Activated naive CD8-positive, alpha-beta T cell treated with anti-CD3 and anti-CD28 coated beads for 36 hours (primary cell): ENCODE measurements around the gene MAGEA8. TPM values are rescaled to one million over a fixed set of nuclear protein-coding genes. Genes with fewer than 3 reads are reported as not detected.
"Not testable (repeated sequence)": the region's sequence is repeated elsewhere in the genome, so short reads cannot be mapped to it uniquely, and the experiment has no call there.

Source experiments
- DNase-seq: peaks from one replicate; pipeline ENCODE4 v3.0.0; 2021
- H3K27ac Mint-ChIP-seq: one replicate; pipeline ENCODE4 v1.8.0; 2022; ENCODE audit warnings: mild to moderate bottlenecking, moderate library complexity, mixed read lengths
- H3K27me3 Mint-ChIP-seq: one replicate; pipeline ENCODE4 v1.8.0; 2022; ENCODE audit warnings: mild to moderate bottlenecking, mixed read lengths
- H3K36me3 Mint-ChIP-seq: one replicate; pipeline ENCODE4 v1.8.0; 2021; ENCODE audit warnings: mild to moderate bottlenecking, mixed read lengths
- H3K4me1 Mint-ChIP-seq: one replicate; pipeline ENCODE4 v1.8.0; 2021; ENCODE audit warnings: mixed read lengths
- H3K4me3 Mint-ChIP-seq: one replicate; pipeline ENCODE4 v1.8.0; 2022; ENCODE audit warnings: mild to moderate bottlenecking, moderate library complexity, mixed read lengths
- H3K9me3 Mint-ChIP-seq: one replicate; pipeline ENCODE4 v1.8.0; 2022; ENCODE audit warnings: mixed read lengths
- total RNA-seq, 2 experiments: library from RNA; stranded (reverse); gene quantifications; one replicate each; pipeline ENCODE4 v1.2.3, GENCODE V29; 2021

Gene MAGEA8
- total RNA-seq, 2 experiments from 2014 or later, result not detected

GRCh38 chrX:149870840-149871239, 10.1 kb upstream of the MAGEA8 start:
- Mint-ChIP-seq H3K9me3 (no peaks in the 10 kb centered on the region), H3K27me3 (peaks cover 3% of the 10 kb centered on the region), H3K4me1 (peaks cover 5% of the 10 kb centered on the region), H3K27ac (no peak overlapping the region), H3K4me3 (no peak overlapping the region), H3K36me3 (peaks cover 1% of the 10 kb centered on the region)
- no peak for DNase-seq

DNA sequence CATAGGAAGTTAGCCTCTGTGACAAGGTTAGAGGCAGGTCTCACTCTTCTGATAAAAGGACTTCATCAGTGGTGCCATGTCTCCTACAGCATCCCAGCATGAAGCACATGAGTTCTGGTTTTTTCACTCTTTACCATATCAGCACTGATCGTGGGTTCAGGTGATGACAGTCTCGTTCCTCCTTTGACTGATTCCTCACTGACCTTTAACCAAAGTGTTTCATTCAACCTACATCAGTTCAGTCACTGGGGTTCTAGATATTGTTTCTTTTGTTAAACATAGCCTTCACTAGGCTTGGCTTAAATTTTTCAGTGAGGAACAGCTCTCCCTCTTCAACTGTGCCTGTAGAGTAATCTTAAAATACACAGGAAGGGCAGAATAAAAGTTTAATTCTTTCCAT, 9.6 kb upstream of the MAGEA8 start:
- Mint-ChIP-seq H3K27me3 (peaks cover 3% of the 10 kb centered on the region), H3K4me3 (no peak overlapping the region), H3K27ac (no peak overlapping the region), H3K9me3 (no peaks in the 10 kb centered on the region), H3K36me3 (peaks cover 1% of the 10 kb centered on the region), H3K4me1 (peaks cover 5% of the 10 kb centered on the region)
- DNase-seq, result no peak

- Mint-ChIP-seq H3K36me3 (peaks cover 1% of the 10 kb centered on the region), H3K4me1 (peaks cover 5% of the 10 kb centered on the region), H3K27me3 (peaks cover 3% of the 10 kb centered on the region), H3K27ac (no peak overlapping the region), H3K9me3 (no peaks in the 10 kb centered on the region), H3K4me3 (no peak overlapping the region)
- peak; percentile 64 for DNase-seq
Observed at GRCh38 chrX:149871940-149872339, 9.0 kb upstream of the MAGEA8 start.

DNA sequence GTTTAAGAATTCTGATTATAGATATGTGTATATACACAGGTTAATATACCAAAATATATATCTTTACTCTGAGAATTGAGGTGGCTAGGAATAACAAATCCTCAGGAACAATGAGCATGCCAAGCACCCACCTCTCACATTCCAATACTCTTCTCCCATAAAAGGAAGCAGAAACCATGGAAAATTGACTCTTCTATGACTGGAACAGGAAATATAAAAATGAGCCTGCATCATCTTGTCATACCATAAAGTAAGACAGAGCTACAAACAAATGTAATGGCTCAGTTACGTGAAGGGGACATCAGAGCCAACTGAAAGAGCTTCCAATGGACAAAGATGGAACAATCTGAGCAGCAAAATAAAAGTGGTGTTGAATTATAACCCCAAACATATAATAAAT, 3.8 kb upstream of the MAGEA8 start:
- no peaks in the 10 kb centered on the region for H3K4me1 Mint-ChIP-seq
- H3K36me3 Mint-ChIP-seq, result peaks cover 1% of the 10 kb centered on the region
- no peak overlapping the region for H3K4me3 Mint-ChIP-seq
- no peak for DNase-seq
- no peaks in the 10 kb centered on the region for H3K9me3 Mint-ChIP-seq
- H3K27ac Mint-ChIP-seq, result no peak overlapping the region
- H3K27me3 Mint-ChIP-seq, result peaks cover 8% of the 10 kb centered on the region

DNA sequence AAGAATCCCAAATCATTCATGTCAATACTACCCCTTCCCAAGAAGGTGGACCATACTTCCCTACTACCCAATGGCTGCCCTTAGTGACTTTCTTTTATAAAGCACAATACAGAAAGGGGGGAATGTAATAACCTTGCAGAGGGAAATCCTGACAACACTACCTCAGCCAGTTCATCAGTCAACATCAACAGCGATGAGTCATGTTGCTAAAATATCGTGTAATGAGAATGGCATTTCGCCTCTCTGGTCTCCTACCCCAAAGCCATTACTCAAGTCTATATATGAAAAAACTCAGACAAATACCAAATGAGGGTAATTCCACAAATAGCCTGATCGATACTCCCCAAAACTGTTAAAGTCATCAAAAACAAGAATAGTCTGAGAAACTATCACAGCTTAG, 3.3 kb upstream of the MAGEA8 start:
- Mint-ChIP-seq H3K4me1 (no peaks in the 10 kb centered on the region), H3K4me3 (no peak overlapping the region), H3K36me3 (peaks cover 1% of the 10 kb centered on the region), H3K27ac (no peak overlapping the region), H3K9me3 (no peaks in the 10 kb centered on the region), H3K27me3 (peaks cover 8% of the 10 kb centered on the region)
- DNase-seq, result no peak

GRCh38 chrX:149890828-149891227, 9.8 kb downstream of the MAGEA8 start:
- H3K4me1 Mint-ChIP-seq, H3K36me3 Mint-ChIP-seq, H3K27me3 Mint-ChIP-seq, DNase-seq, H3K4me3 Mint-ChIP-seq, H3K9me3 Mint-ChIP-seq, H3K27ac Mint-ChIP-seq: not testable (repeated sequence)

GRCh38 chrX:149898554-149898953, 17.6 kb downstream of the MAGEA8 start:
- DNase-seq, result no peak
- H3K36me3 Mint-ChIP-seq, result peaks cover 2% of the 10 kb centered on the region
- peaks cover 15% of the 10 kb centered on the region for H3K4me1 Mint-ChIP-seq
- H3K27me3 Mint-ChIP-seq, result no peaks in the 10 kb centered on the region
- H3K9me3 Mint-ChIP-seq, result peaks cover 5% of the 10 kb centered on the region
- no peak overlapping the region for H3K27ac Mint-ChIP-seq
- H3K4me3 Mint-ChIP-seq, result no peak overlapping the region

GRCh38 chrX:149903889-149904748, 23.1 kb downstream of the MAGEA8 start:
- Mint-ChIP-seq H3K27me3 (no peaks in the 10 kb centered on the region), H3K27ac (peak overlapping the region; percentile 76), H3K36me3 (peaks cover 3% of the 10 kb centered on the region), H3K4me1 (peaks cover 9% of the 10 kb centered on the region), H3K9me3 (peaks cover 2% of the 10 kb centered on the region), H3K4me3 (peak overlapping the region; percentile 55)
- no peak for DNase-seq

- no peaks in the 10 kb centered on the region for H3K27me3 Mint-ChIP-seq
- H3K36me3 Mint-ChIP-seq, result peaks cover 7% of the 10 kb centered on the region
- no peak overlapping the region for H3K27ac Mint-ChIP-seq
- H3K4me1 Mint-ChIP-seq, result peaks cover 4% of the 10 kb centered on the region
- H3K4me3 Mint-ChIP-seq, result no peak overlapping the region
- peaks cover 6% of the 10 kb centered on the region for H3K9me3 Mint-ChIP-seq
- no peak for DNase-seq
Observed at GRCh38 chrX:149908308-149908707, 27.3 kb downstream of the MAGEA8 start.

DNA sequence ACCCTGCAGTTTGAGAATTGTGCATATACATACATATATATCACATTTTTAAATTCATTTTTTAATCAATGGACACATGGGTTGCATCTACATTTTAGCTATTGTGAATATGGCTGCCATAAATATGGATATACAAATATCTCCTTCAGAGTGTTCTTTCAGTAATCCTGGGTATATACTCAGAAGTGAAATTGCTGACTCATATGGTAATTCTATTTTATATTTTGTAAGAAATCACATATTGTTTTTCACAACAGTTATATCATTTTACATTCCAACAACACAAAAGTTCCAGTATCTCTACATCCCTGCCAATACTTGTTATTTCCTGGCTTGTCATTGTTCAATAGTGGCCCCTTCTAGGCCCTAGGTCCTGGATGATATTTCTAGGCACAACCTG, 27.7 kb downstream of the MAGEA8 start:
- no peak overlapping the region for H3K27ac Mint-ChIP-seq

GRCh38 chrX:149909324-149910177, 28.6 kb downstream of the MAGEA8 start:
- H3K4me3 Mint-ChIP-seq, result no peak overlapping the region
- H3K27me3 Mint-ChIP-seq, result no peaks in the 10 kb centered on the region
- H3K4me1 Mint-ChIP-seq, result no peaks in the 10 kb centered on the region
- H3K27ac Mint-ChIP-seq, result no peak overlapping the region
- peaks cover 11% of the 10 kb centered on the region for H3K9me3 Mint-ChIP-seq
- peaks cover 7% of the 10 kb centered on the region for H3K36me3 Mint-ChIP-seq
- DNase-seq, result no peak

More for the DNA sequence above, 27.7 kb downstream of the MAGEA8 start:
- Mint-ChIP-seq H3K4me3 (no peak overlapping the region), H3K4me1 (peaks cover 4% of the 10 kb centered on the region), H3K36me3 (peaks cover 7% of the 10 kb centered on the region), H3K27me3 (no peaks in the 10 kb centered on the region), H3K9me3 (peaks cover 8% of the 10 kb centered on the region)
- DNase-seq, result no peak

- Mint-ChIP-seq H3K9me3 (peaks cover 11% of the 10 kb centered on the region), H3K4me3 (no peak overlapping the region), H3K4me1 (no peaks in the 10 kb centered on the region), H3K36me3 (peaks cover 7% of the 10 kb centered on the region), H3K27me3 (no peaks in the 10 kb centered on the region), H3K27ac (no peak overlapping the region)
- no peak for DNase-seq
Observed at GRCh38 chrX:149910178-149910695, 29.3 kb downstream of the MAGEA8 start.

GRCh38 chrX:149916745-149917392, 35.9 kb downstream of the MAGEA8 start:
- Mint-ChIP-seq H3K4me3 (no peak overlapping the region), H3K27me3 (no peaks in the 10 kb centered on the region), H3K27ac (peak overlapping the region; percentile 58), H3K36me3 (peaks cover 4% of the 10 kb centered on the region), H3K9me3 (peaks cover 9% of the 10 kb centered on the region), H3K4me1 (peaks cover 10% of the 10 kb centered on the region)
- DNase-seq, result no peak

GRCh38 chrX:149923836-149924235, 42.9 kb downstream of the MAGEA8 start:
- H3K27ac Mint-ChIP-seq, H3K36me3 Mint-ChIP-seq, H3K4me1 Mint-ChIP-seq, H3K27me3 Mint-ChIP-seq, DNase-seq, H3K4me3 Mint-ChIP-seq, H3K9me3 Mint-ChIP-seq: not testable (repeated sequence)

DNA sequence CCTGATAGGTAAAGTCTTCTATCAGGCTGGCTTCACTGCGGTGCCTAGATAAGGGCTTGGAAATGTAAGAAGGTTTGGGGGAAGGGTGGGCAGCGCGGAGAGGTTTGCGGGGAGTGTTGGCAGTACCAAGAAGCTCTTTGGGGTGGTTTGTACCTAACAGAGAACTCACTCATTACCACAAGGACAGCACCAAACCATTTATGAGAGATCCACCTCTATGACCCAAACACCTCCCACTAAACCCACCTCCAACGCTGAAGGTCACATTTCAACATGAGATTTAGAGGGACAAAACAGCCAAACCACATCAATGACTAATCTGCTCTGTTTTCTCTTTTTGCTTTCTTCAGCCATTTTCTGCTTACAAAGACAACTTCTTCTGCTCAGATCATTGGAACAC, 43.5 kb downstream of the MAGEA8 start:
- not testable (repeated sequence) for H3K27ac Mint-ChIP-seq, DNase-seq, H3K4me1 Mint-ChIP-seq, H3K9me3 Mint-ChIP-seq, H3K27me3 Mint-ChIP-seq, H3K4me3 Mint-ChIP-seq, H3K36me3 Mint-ChIP-seq
